Gastrocnemius medialis (tissue), 4 donors: Measurements from ENCODE around the gene ANKH.

Experiments
- POLR2A ChIP-seq, 2 donors: fragments of 450-650 bp; IDR thresholded peaks; one replicate each; pipeline ENCODE4 v1.6.1; 2017; ENCODE audit warnings: antibody characterized with exemption in 2 of 2, mild to moderate bottlenecking in 2 of 2, moderate library complexity in 2 of 2
- TF ChIP-seq, protein P1 (sequence below), 5 experiments: fragments of 450-650 bp in 3 of 5; fragments of 200-600 bp in 2 of 5; sonication (generic) in 2 of 5; IDR thresholded peaks in 4 of 5; conservative IDR thresholded peaks in 1 of 5; 1 replicate in 4 of 5; 2 replicates in 1 of 5; pipeline ENCODE4 v1.5.1; 2016 to 2019; ENCODE audit warnings: antibody characterized with exemption in 5 of 5, mild to moderate bottlenecking in 3 of 5, moderate library complexity in 3 of 5

DNA sequence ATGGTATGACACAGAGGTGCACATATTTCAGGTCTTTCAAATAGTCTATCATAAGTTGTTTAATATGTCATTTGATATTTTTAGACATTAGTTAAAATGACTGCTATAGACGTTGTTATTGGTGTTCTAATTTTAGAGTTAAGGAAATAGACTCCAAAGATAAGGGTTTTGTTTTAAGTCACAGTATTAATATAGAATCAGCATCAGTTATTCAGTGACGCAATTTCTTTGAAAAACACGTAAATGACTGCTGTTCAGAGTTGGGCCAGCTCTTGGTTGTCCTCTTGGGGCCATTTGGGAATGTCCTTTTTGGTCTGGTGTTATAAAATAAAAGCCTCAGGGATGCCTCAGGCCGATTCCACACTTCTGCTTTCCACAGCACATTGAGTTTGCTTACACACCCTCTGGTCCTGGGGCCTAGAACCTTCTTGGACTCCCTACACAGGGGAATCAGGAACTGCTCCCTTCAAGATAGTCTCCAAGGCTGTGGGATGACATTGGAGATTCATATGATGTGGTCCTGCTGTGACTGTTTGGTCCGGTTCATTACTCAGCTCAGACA is 192.7 kb downstream of the ANKH start:
- TF ChIP-seq, protein P1, sequence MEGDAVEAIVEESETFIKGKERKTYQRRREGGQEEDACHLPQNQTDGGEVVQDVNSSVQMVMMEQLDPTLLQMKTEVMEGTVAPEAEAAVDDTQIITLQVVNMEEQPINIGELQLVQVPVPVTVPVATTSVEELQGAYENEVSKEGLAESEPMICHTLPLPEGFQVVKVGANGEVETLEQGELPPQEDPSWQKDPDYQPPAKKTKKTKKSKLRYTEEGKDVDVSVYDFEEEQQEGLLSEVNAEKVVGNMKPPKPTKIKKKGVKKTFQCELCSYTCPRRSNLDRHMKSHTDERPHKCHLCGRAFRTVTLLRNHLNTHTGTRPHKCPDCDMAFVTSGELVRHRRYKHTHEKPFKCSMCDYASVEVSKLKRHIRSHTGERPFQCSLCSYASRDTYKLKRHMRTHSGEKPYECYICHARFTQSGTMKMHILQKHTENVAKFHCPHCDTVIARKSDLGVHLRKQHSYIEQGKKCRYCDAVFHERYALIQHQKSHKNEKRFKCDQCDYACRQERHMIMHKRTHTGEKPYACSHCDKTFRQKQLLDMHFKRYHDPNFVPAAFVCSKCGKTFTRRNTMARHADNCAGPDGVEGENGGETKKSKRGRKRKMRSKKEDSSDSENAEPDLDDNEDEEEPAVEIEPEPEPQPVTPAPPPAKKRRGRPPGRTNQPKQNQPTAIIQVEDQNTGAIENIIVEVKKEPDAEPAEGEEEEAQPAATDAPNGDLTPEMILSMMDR (IDR thresholded peaks at IDR 0.05 in 4 of 5, conservative IDR thresholded peaks at IDR 0.05 in 1 of 5), result no peak
- no peak for TF ChIP-seq POLR2A (IDR thresholded peaks at IDR 0.05)
